ENCODE measurements around the gene ITGB7. TPM values are rescaled to one million over a fixed set of nuclear protein-coding genes. Genes with fewer than 3 reads are reported as not detected.

Gene ITGB7
- total and polyA plus RNA-seq, 2 donors = 9.5 to 18.9 TPM

- H3K9me3 ChIP-seq (ENCODE audit: control insufficient read depth in 2 of 2, insufficient read depth in 1 of 2, low read length in 1 of 2) = peaks cover 0 to 13% of the 10 kb centered on the region in 2 donors
- no peaks in the 10 kb centered on the region for H3K36me3 ChIP-seq (ENCODE audit: control insufficient read depth in 2 of 2, insufficient read depth in 2 of 2, low read length in 1 of 2)
- no peak overlapping the region for H3K27ac ChIP-seq (ENCODE audit: low read depth in 1 of 2, low read length in 1 of 2)
- peaks cover 7 to 50% of the 10 kb centered on the region in 2 donors for H3K27me3 ChIP-seq (ENCODE audit: control insufficient read depth in 2 of 2, insufficient read depth in 1 of 2, low read length in 1 of 2)
- peaks cover 36 to 60% of the 10 kb centered on the region in 2 donors for H3K4me1 ChIP-seq (ENCODE audit: control insufficient read depth in 2 of 2, insufficient read depth in 2 of 2, low read length in 2 of 2)
- WGBS = 35% methylated on average over 11 of the region's 11 CpGs
- H3K4me3 ChIP-seq (ENCODE audit: low read length in 2 of 2) = peak overlapping the region; percentile 21 to 49
- peak in 1 of 9 donors; percentile 42 for DNase-seq (ENCODE audit: low read depth in 6 of 9, low spot score in 9 of 9)
Observed at GRCh38 chr12:53232646-53233461, 25.8 kb upstream of the ITGB7 start.

GRCh38 chr12:53231921-53232645 lies 25.0 kb upstream of the ITGB7 start, which contains the start of gene RARG:
TSS of gene RARG (minus strand) at chr12:53232209. CDS start at chr12:53227545, 4,664 bp downstream.
- Histone ChIP-seq H3K9me3 (ENCODE audit: control insufficient read depth in 2 of 2, insufficient read depth in 1 of 2, low read length in 1 of 2) (peaks cover 0 to 13% of the 10 kb centered on the region in 2 donors), H3K27me3 (ENCODE audit: control insufficient read depth in 2 of 2, insufficient read depth in 1 of 2, low read length in 1 of 2) (peaks cover 7 to 50% of the 10 kb centered on the region in 2 donors), H3K4me3 (ENCODE audit: low read length in 2 of 2) (peak within 1 kb of the TSS; percentile 23 to 49), H3K4me1 (ENCODE audit: control insufficient read depth in 2 of 2, insufficient read depth in 2 of 2, low read length in 2 of 2) (peaks cover 36 to 60% of the 10 kb centered on the region in 2 donors), H3K36me3 (ENCODE audit: control insufficient read depth in 2 of 2, insufficient read depth in 2 of 2, low read length in 1 of 2) (no peaks in the 10 kb centered on the region), H3K27ac (ENCODE audit: low read depth in 1 of 2, low read length in 1 of 2) (no peak within 1 kb of the TSS)
- WGBS = 1% methylated on average over 44 of the region's 44 CpGs
- DNase-seq (ENCODE audit: low read depth in 6 of 9, low spot score in 9 of 9) = peak in 1 of 9 donors; percentile 40

- 7% methylated on average over 9 of the region's 9 CpGs for WGBS
- Histone ChIP-seq H3K4me1 (ENCODE audit: control insufficient read depth in 2 of 2, insufficient read depth in 2 of 2, low read length in 2 of 2) (peaks cover 35 to 56% of the 10 kb centered on the region in 2 donors), H3K9me3 (ENCODE audit: control insufficient read depth in 2 of 2, insufficient read depth in 1 of 2, low read length in 1 of 2) (peaks cover 0 to 13% of the 10 kb centered on the region in 2 donors), H3K27me3 (ENCODE audit: control insufficient read depth in 2 of 2, insufficient read depth in 1 of 2, low read length in 1 of 2) (peaks cover 7 to 50% of the 10 kb centered on the region in 2 donors), H3K36me3 (ENCODE audit: control insufficient read depth in 2 of 2, insufficient read depth in 2 of 2, low read length in 1 of 2) (no peaks in the 10 kb centered on the region), H3K27ac (ENCODE audit: low read depth in 1 of 2, low read length in 1 of 2) (no peak overlapping the region), H3K4me3 (ENCODE audit: low read length in 2 of 2) (peak overlapping the region; percentile 23 to 49)
- DNase-seq (ENCODE audit: low read depth in 6 of 9, low spot score in 9 of 9) = no peak
Observed at GRCh38 chr12:53231671-53231920, 24.5 kb upstream of the ITGB7 start.

GRCh38 chr12:53230108-53230845 lies 23.2 kb upstream of the ITGB7 start:
- 96% methylated on average over 10 of the region's 10 CpGs for WGBS
- Histone ChIP-seq H3K4me3 (ENCODE audit: low read length in 2 of 2) (no peak overlapping the region), H3K27ac (ENCODE audit: low read depth in 1 of 2, low read length in 1 of 2) (no peak overlapping the region), H3K9me3 (ENCODE audit: control insufficient read depth in 2 of 2, insufficient read depth in 1 of 2, low read length in 1 of 2) (peaks cover 0 to 13% of the 10 kb centered on the region in 2 donors), H3K27me3 (ENCODE audit: control insufficient read depth in 2 of 2, insufficient read depth in 1 of 2, low read length in 1 of 2) (peaks cover 7 to 50% of the 10 kb centered on the region in 2 donors), H3K4me1 (ENCODE audit: control insufficient read depth in 2 of 2, insufficient read depth in 2 of 2, low read length in 2 of 2) (peaks cover 22 to 50% of the 10 kb centered on the region in 2 donors), H3K36me3 (ENCODE audit: control insufficient read depth in 2 of 2, insufficient read depth in 2 of 2, low read length in 1 of 2) (no peaks in the 10 kb centered on the region)
- no peak for DNase-seq (ENCODE audit: low read depth in 6 of 9, low spot score in 9 of 9)

GRCh38 chr12:53229454-53229853 lies 22.4 kb upstream of the ITGB7 start:
- DNase-seq (ENCODE audit: low read depth in 6 of 9, low spot score in 9 of 9) = no peak
- no peak overlapping the region for H3K4me3 ChIP-seq (ENCODE audit: low read length in 2 of 2)
- H3K9me3 ChIP-seq (ENCODE audit: control insufficient read depth in 2 of 2, insufficient read depth in 1 of 2, low read length in 1 of 2) = peaks cover 0 to 13% of the 10 kb centered on the region in 2 donors
- no peak overlapping the region for H3K27ac ChIP-seq (ENCODE audit: low read depth in 1 of 2, low read length in 1 of 2)
- H3K4me1 ChIP-seq (ENCODE audit: control insufficient read depth in 2 of 2, insufficient read depth in 2 of 2, low read length in 2 of 2) = peaks cover 17 to 50% of the 10 kb centered on the region in 2 donors
- H3K36me3 ChIP-seq (ENCODE audit: control insufficient read depth in 2 of 2, insufficient read depth in 2 of 2, low read length in 1 of 2) = no peaks in the 10 kb centered on the region
- H3K27me3 ChIP-seq (ENCODE audit: control insufficient read depth in 2 of 2, insufficient read depth in 1 of 2, low read length in 1 of 2) = peaks cover 7 to 47% of the 10 kb centered on the region in 2 donors
- WGBS = 100% methylated on average over 2 of the region's 2 CpGs

- 94% methylated on average over 1 of the region's 1 CpG for WGBS
- Histone ChIP-seq H3K27me3 (ENCODE audit: control insufficient read depth in 2 of 2, insufficient read depth in 1 of 2, low read length in 1 of 2) (peaks cover 7 to 33% of the 10 kb centered on the region in 2 donors), H3K4me1 (ENCODE audit: control insufficient read depth in 2 of 2, insufficient read depth in 2 of 2, low read length in 2 of 2) (peaks cover 18 to 50% of the 10 kb centered on the region in 2 donors), H3K36me3 (ENCODE audit: control insufficient read depth in 2 of 2, insufficient read depth in 2 of 2, low read length in 1 of 2) (no peaks in the 10 kb centered on the region), H3K27ac (ENCODE audit: low read depth in 1 of 2, low read length in 1 of 2) (no peak overlapping the region), H3K4me3 (ENCODE audit: low read length in 2 of 2) (no peak overlapping the region), H3K9me3 (ENCODE audit: control insufficient read depth in 2 of 2, insufficient read depth in 1 of 2, low read length in 1 of 2) (peaks cover 0 to 7% of the 10 kb centered on the region in 2 donors)
- DNase-seq (ENCODE audit: low read depth in 6 of 9, low spot score in 9 of 9) = no peak
Observed at GRCh38 chr12:53227836-53228235, 20.8 kb upstream of the ITGB7 start.

- Histone ChIP-seq H3K27ac (ENCODE audit: low read depth in 1 of 2, low read length in 1 of 2) (no peak overlapping the region), H3K27me3 (ENCODE audit: control insufficient read depth in 2 of 2, insufficient read depth in 1 of 2, low read length in 1 of 2) (peaks cover 7 to 32% of the 10 kb centered on the region in 2 donors), H3K4me3 (ENCODE audit: low read length in 2 of 2) (no peak overlapping the region), H3K36me3 (ENCODE audit: control insufficient read depth in 2 of 2, insufficient read depth in 2 of 2, low read length in 1 of 2) (no peaks in the 10 kb centered on the region), H3K4me1 (ENCODE audit: control insufficient read depth in 2 of 2, insufficient read depth in 2 of 2, low read length in 2 of 2) (peaks cover 16 to 50% of the 10 kb centered on the region in 2 donors), H3K9me3 (ENCODE audit: control insufficient read depth in 2 of 2, insufficient read depth in 1 of 2, low read length in 1 of 2) (peaks cover 0 to 7% of the 10 kb centered on the region in 2 donors)
- WGBS = over 99% methylated on average over 11 of the region's 11 CpGs
- no peak for DNase-seq (ENCODE audit: low read depth in 6 of 9, low spot score in 9 of 9)
Observed at GRCh38 chr12:53227341-53227740, 20.3 kb upstream of the ITGB7 start.

GRCh38 chr12:53226815-53227214 lies 19.8 kb upstream of the ITGB7 start:
- Histone ChIP-seq H3K9me3 (ENCODE audit: control insufficient read depth in 2 of 2, insufficient read depth in 1 of 2, low read length in 1 of 2) (peaks cover 0 to 7% of the 10 kb centered on the region in 2 donors), H3K27ac (ENCODE audit: low read depth in 1 of 2, low read length in 1 of 2) (no peak overlapping the region), H3K4me1 (ENCODE audit: control insufficient read depth in 2 of 2, insufficient read depth in 2 of 2, low read length in 2 of 2) (peaks cover 16 to 53% of the 10 kb centered on the region in 2 donors), H3K27me3 (ENCODE audit: control insufficient read depth in 2 of 2, insufficient read depth in 1 of 2, low read length in 1 of 2) (peaks cover 5 to 30% of the 10 kb centered on the region in 2 donors), H3K4me3 (ENCODE audit: low read length in 2 of 2) (no peak overlapping the region), H3K36me3 (ENCODE audit: control insufficient read depth in 2 of 2, insufficient read depth in 2 of 2, low read length in 1 of 2) (no peaks in the 10 kb centered on the region)
- 96% methylated on average over 4 of the region's 4 CpGs for WGBS
- DNase-seq (ENCODE audit: low read depth in 6 of 9, low spot score in 9 of 9) = no peak
